ENCODE data around the gene SRRT. TPM values are rescaled to one million over a fixed set of nuclear protein-coding genes. Genes with fewer than 3 reads are reported as not detected.
"Not testable (repeated sequence)": the region's sequence is repeated elsewhere in the genome, so short reads cannot be mapped to it uniquely, and the experiment has no call there.

The SRRT gene
- total and polyA plus RNA-seq, 2 donors (not counting 1 experiment from before 2014, with no cell fraction given): 32.0 to 33.7 TPM

DNA sequence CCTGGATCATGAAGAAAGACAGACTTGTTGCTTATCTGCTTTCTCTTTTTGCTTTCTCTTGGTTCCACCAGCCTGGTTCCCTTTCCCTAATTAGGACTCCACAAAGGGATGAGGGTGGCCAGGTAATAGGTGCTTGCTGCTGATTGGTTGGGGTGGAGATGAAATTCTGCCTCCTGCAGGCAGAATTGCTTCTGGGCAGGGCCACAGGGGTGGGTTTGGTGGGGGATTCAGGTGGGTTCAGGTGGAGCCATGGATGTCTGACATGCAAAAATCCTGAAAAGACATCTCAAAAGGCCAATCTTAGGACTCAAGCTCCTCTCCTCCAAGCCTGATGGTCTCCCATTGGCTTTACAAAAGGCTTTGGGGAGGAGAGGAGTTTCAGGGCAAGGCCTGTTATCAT, 46.1 kb downstream of the SRRT start:
- H3K4me3 ChIP-seq (replicated peaks in 1 of 4; ENCODE audit: control extremely low read depth in 1 of 4, insufficient read depth in 1 of 4, low read depth in 3 of 4, low read length in 4 of 4): no peak overlapping the region
- H4K20me1 ChIP-seq (ENCODE audit: control insufficient read depth, extremely low read depth, insufficient read depth, low read length): no peaks in the 10 kb centered on the region
- no peak overlapping the region for H3K4me2 ChIP-seq (ENCODE audit: extremely low read depth, insufficient read depth, low read length)
- no peak overlapping the region for H3K27ac ChIP-seq (ENCODE audit: insufficient read depth, low read length)
- no peaks in the 10 kb centered on the region for H3K79me2 ChIP-seq (ENCODE audit: control insufficient read depth, insufficient read depth, low read length)
- no peak for DNase-seq (ENCODE audit: low read depth in 2 of 2)
- H2AFZ ChIP-seq (ENCODE audit: low read length): no peak overlapping the region
- no peaks in the 10 kb centered on the region for H3K9me3 ChIP-seq (ENCODE audit: control insufficient read depth, insufficient read depth, low read depth, low read length)
- H3K4me1 ChIP-seq (ENCODE audit: control insufficient read depth, extremely low read depth, insufficient read depth, low read length): no peaks in the 10 kb centered on the region
- H3K9ac ChIP-seq (ENCODE audit: insufficient read depth, low read length): no peak overlapping the region
- TF ChIP-seq, protein P1, sequence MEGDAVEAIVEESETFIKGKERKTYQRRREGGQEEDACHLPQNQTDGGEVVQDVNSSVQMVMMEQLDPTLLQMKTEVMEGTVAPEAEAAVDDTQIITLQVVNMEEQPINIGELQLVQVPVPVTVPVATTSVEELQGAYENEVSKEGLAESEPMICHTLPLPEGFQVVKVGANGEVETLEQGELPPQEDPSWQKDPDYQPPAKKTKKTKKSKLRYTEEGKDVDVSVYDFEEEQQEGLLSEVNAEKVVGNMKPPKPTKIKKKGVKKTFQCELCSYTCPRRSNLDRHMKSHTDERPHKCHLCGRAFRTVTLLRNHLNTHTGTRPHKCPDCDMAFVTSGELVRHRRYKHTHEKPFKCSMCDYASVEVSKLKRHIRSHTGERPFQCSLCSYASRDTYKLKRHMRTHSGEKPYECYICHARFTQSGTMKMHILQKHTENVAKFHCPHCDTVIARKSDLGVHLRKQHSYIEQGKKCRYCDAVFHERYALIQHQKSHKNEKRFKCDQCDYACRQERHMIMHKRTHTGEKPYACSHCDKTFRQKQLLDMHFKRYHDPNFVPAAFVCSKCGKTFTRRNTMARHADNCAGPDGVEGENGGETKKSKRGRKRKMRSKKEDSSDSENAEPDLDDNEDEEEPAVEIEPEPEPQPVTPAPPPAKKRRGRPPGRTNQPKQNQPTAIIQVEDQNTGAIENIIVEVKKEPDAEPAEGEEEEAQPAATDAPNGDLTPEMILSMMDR (conservative IDR thresholded peaks at IDR 0.05 in 1 of 2, IDR thresholded peaks at IDR 0.05 in 1 of 2; ENCODE audit: low read depth in 1 of 2, low read length in 2 of 2): no peak
- no peak for TF ChIP-seq EZH2 (IDR thresholded peaks at IDR 0.05; ENCODE audit: low read length, missing control alignments)
- H3K36me3 ChIP-seq (ENCODE audit: control insufficient read depth, insufficient read depth, low read length): no peaks in the 10 kb centered on the region
- H3K27me3 ChIP-seq (ENCODE audit: control insufficient read depth, insufficient read depth, low read length): no peaks in the 10 kb centered on the region

DNA sequence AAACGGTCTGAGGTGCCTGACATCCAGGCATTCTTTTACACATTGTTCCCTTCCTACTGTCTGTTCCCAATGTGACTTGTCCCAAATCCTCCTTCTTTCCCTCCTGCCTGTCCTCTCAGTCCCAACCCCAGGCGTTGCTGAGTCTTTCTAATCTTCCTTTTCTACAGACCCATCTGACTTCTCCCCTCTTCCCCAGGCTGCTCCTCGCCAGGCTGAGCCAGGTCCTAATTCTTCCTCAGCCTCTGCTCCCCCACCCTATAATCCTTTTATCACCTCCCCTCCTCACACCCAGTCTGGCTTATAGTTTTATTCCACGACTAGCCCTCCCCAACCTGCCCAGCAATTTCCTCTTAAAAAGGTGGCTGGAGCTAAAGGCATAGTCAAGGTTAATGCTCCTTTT, 48.7 kb downstream of the SRRT start:
- H3K79me2 ChIP-seq (ENCODE audit: control insufficient read depth, insufficient read depth, low read length); H3K27ac ChIP-seq (ENCODE audit: insufficient read depth, low read length); H3K9ac ChIP-seq (ENCODE audit: insufficient read depth, low read length); H3K4me3 ChIP-seq (replicated peaks in 1 of 4; ENCODE audit: control extremely low read depth in 1 of 4, insufficient read depth in 1 of 4, low read depth in 3 of 4, low read length in 4 of 4); H3K4me1 ChIP-seq (ENCODE audit: control insufficient read depth, extremely low read depth, insufficient read depth, low read length); H3K27me3 ChIP-seq (ENCODE audit: control insufficient read depth, insufficient read depth, low read length); H2AFZ ChIP-seq (ENCODE audit: low read length); H3K4me2 ChIP-seq (ENCODE audit: extremely low read depth, insufficient read depth, low read length); DNase-seq (ENCODE audit: low read depth in 2 of 2); H3K9me3 ChIP-seq (ENCODE audit: control insufficient read depth, insufficient read depth, low read depth, low read length); H4K20me1 ChIP-seq (ENCODE audit: control insufficient read depth, extremely low read depth, insufficient read depth, low read length); H3K36me3 ChIP-seq (ENCODE audit: control insufficient read depth, insufficient read depth, low read length): not testable (repeated sequence)

DNA sequence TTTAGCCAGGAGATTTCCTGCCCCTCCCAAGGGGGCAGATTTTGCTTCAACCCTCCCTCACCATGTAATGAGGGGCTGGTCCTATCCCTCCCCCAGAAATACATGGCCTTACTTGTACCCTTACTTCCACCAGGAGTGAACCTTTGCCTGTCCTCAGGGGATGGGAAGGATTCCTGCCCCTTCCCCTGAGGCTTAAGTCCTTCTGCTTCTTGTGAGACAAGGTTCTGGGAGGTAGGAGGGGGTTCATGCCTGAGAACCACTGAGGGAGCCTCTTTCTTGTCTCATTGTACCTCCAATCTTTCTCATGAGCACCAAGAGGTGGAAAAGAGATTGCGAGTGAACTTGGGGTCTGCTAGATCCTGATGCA, 54.9 kb downstream of the SRRT start:
- no peaks in the 10 kb centered on the region for H3K27me3 ChIP-seq (ENCODE audit: control insufficient read depth, insufficient read depth, low read length)

More for the DNA sequence above, 54.9 kb downstream of the SRRT start:
- no peak for TF ChIP-seq EZH2 (IDR thresholded peaks at IDR 0.05; ENCODE audit: low read length, missing control alignments)
- TF ChIP-seq, protein P1 (conservative IDR thresholded peaks at IDR 0.05 in 1 of 2, IDR thresholded peaks at IDR 0.05 in 1 of 2; ENCODE audit: low read depth in 1 of 2, low read length in 2 of 2): no peak
- Histone ChIP-seq H3K79me2 (ENCODE audit: control insufficient read depth, insufficient read depth, low read length) (no peaks in the 10 kb centered on the region), H2AFZ (ENCODE audit: low read length) (no peak overlapping the region), H4K20me1 (ENCODE audit: control insufficient read depth, extremely low read depth, insufficient read depth, low read length) (no peaks in the 10 kb centered on the region), H3K4me2 (ENCODE audit: extremely low read depth, insufficient read depth, low read length) (no peak overlapping the region), H3K4me1 (ENCODE audit: control insufficient read depth, extremely low read depth, insufficient read depth, low read length) (no peaks in the 10 kb centered on the region), H3K9ac (ENCODE audit: insufficient read depth, low read length) (no peak overlapping the region), H3K27ac (ENCODE audit: insufficient read depth, low read length) (no peak overlapping the region), H3K4me3 (replicated peaks in 1 of 4; ENCODE audit: control extremely low read depth in 1 of 4, insufficient read depth in 1 of 4, low read depth in 3 of 4, low read length in 4 of 4) (no peak overlapping the region), H3K9me3 (ENCODE audit: control insufficient read depth, insufficient read depth, low read depth, low read length) (no peaks in the 10 kb centered on the region), H3K36me3 (ENCODE audit: control insufficient read depth, insufficient read depth, low read length) (no peaks in the 10 kb centered on the region)
- DNase-seq (ENCODE audit: low read depth in 2 of 2): no peak

Measured in fibroblast of lung (primary cell).